ENCODE measurements around the gene ARFGAP2. TPM values are rescaled to one million over a fixed set of nuclear protein-coding genes. Genes with fewer than 3 reads are reported as not detected.

The ARFGAP2 gene
- polyA plus RNA-seq, 1 of the 3 experiments (the other 2 are of a cell fraction): 52.5 TPM

- Histone ChIP-seq H4K20me1 (ENCODE audit: insufficient read depth) (no peaks in the 10 kb centered on the region), H3K9me3 (no peaks in the 10 kb centered on the region), H3K79me2 (ENCODE audit: insufficient read depth) (peaks cover 27% of the 10 kb centered on the region), H3K36me3 (replicated peaks in 1 of 2; ENCODE audit: control insufficient read depth in 1 of 2, insufficient read depth in 2 of 2, low read length in 1 of 2) (peaks cover 6 to 7% of the 10 kb centered on the region in 2 experiments), H3K4me2 (no peak overlapping the region), H2AFZ (ENCODE audit: low read depth) (no peak overlapping the region), H3K4me3 (ENCODE audit: low read depth in 2 of 2, low read length in 1 of 2) (no peak overlapping the region), H3F3A (replicated peaks; ENCODE audit: insufficient read depth) (peaks cover 12% of the 10 kb centered on the region), H3K9me2 (no peaks in the 10 kb centered on the region), H3K27me3 (ENCODE audit: insufficient read depth) (no peaks in the 10 kb centered on the region), H3K4me1 (ENCODE audit: control insufficient read depth in 1 of 2, insufficient read depth in 2 of 2, low read depth in 1 of 2, low read length in 1 of 2) (peaks cover 15 to 18% of the 10 kb centered on the region in 2 experiments), H3K27ac (ENCODE audit: low read depth in 2 of 2, low read length in 1 of 2) (no peak overlapping the region; a peak in 1 of 4 replicates), H3K9ac (no peak overlapping the region)
- POLR2A ChIA-PET: interaction anchor here (0.7 to 3.3 kb wide), 4 partner anchors 9 to 70 kb away, joined by 3 to 16 read pairs (median 4); partner anchors contain the start of genes ACP2 and DDB2
- CTCF ChIA-PET: interaction anchor here (0.6 to 4.2 kb wide), 24 partner anchors 9 to 229 kb away, joined by 3 to 78 read pairs (median 4); partner anchors contain the start of genes ACP2, DDB2, MYBPC3 and NR1H3
- no peak for DNase-seq
- TF ChIP-seq REST (IDR thresholded peaks at IDR 0.05; ENCODE audit: low read depth, low read length): no peak
- TF ChIP-seq RFX5 (IDR thresholded peaks at IDR 0.05; ENCODE audit: low read length): no peak
- 89% methylated on average over 12 of the region's 23 CpGs for WGBS (ENCODE audit: low lambda C conversion rate)
These were observed 2.3 kb upstream of the ARFGAP2 start for GRCh38 chr11:47178737-47179654.

- Histone ChIP-seq H3K4me1 (ENCODE audit: control insufficient read depth in 1 of 2, insufficient read depth in 2 of 2, low read depth in 1 of 2, low read length in 1 of 2) (peaks cover 15 to 18% of the 10 kb centered on the region in 2 experiments), H3K79me2 (ENCODE audit: insufficient read depth) (peaks cover 34% of the 10 kb centered on the region), H3F3A (replicated peaks; ENCODE audit: insufficient read depth) (peaks cover 12% of the 10 kb centered on the region), H3K27ac (ENCODE audit: low read depth in 2 of 2, low read length in 1 of 2) (peak overlapping the region in 1 of 2 experiments; percentile 94; a peak in 1 of 4 replicates), H3K4me2 (no peak overlapping the region), H3K4me3 (ENCODE audit: low read depth in 2 of 2, low read length in 1 of 2) (no peak overlapping the region), H3K9ac (no peak overlapping the region), H3K36me3 (replicated peaks in 1 of 2; ENCODE audit: control insufficient read depth in 1 of 2, insufficient read depth in 2 of 2, low read length in 1 of 2) (peaks cover 6 to 14% of the 10 kb centered on the region in 2 experiments), H4K20me1 (ENCODE audit: insufficient read depth) (no peaks in the 10 kb centered on the region), H3K27me3 (ENCODE audit: insufficient read depth) (no peaks in the 10 kb centered on the region), H3K9me2 (no peaks in the 10 kb centered on the region), H2AFZ (ENCODE audit: low read depth) (no peak overlapping the region), H3K9me3 (no peaks in the 10 kb centered on the region)
- 86% methylated on average over 8 of the region's 11 CpGs for WGBS (ENCODE audit: low lambda C conversion rate)
- ChIA-PET CTCF (interaction anchor here (0.7 to 4.2 kb wide), 24 partner anchors 10 to 287 kb away, joined by 3 to 78 read pairs (median 4); partner anchors contain the start of genes ACP2, DDB2, MYBPC3 and NR1H3), POLR2A (interaction anchor here (1.2 to 3.3 kb wide), 4 partner anchors 9 to 71 kb away, joined by 3 to 16 read pairs (median 5); partner anchors contain the start of gene ACP2)
- DNase-seq: no peak
- no peak for TF ChIP-seq EZH2phosphoT487 (IDR thresholded peaks at IDR 0.05; ENCODE audit: borderline replicate concordance, low read depth)
- TF ChIP-seq SMC3 (IDR thresholded peaks at IDR 0.05; ENCODE audit: low read depth, low read length): no peak
- no peak for TF ChIP-seq RFX5 (IDR thresholded peaks at IDR 0.05; ENCODE audit: low read length)
- TF ChIP-seq USF1 (IDR thresholded peaks at IDR 0.05; ENCODE audit: borderline replicate concordance, low read depth): no peak
- no peak for TF ChIP-seq CTCF (IDR thresholded peaks at IDR 0.05)
- TF ChIP-seq TCF12 (IDR thresholded peaks at IDR 0.05): no peak
- TF ChIP-seq FOXJ3 (CRISPR knock-in tag; IDR thresholded peaks at IDR 0.05): no peak
- TF ChIP-seq YY1 (IDR thresholded peaks at IDR 0.05; ENCODE audit: low read depth): no peak
- no peak for TF ChIP-seq FOXM1 (IDR thresholded peaks at IDR 0.05; ENCODE audit: low read depth)
- TF ChIP-seq RAD21 (IDR thresholded peaks at IDR 0.05; ENCODE audit: low read length): no peak
- TF ChIP-seq POLR2AphosphoS5 (IDR thresholded peaks at IDR 0.05; ENCODE audit: low read depth, low read length): no peak
- no peak for TF ChIP-seq USF2 (IDR thresholded peaks at IDR 0.05; ENCODE audit: borderline replicate concordance, low read depth, low read length)
These were observed 1.6 kb upstream of the ARFGAP2 start for GRCh38 chr11:47178316-47178715.

Measured in SK-N-SH (cell line).